Measurements from ENCODE around the gene NRXN3.

NRXN3 gene

DNA sequence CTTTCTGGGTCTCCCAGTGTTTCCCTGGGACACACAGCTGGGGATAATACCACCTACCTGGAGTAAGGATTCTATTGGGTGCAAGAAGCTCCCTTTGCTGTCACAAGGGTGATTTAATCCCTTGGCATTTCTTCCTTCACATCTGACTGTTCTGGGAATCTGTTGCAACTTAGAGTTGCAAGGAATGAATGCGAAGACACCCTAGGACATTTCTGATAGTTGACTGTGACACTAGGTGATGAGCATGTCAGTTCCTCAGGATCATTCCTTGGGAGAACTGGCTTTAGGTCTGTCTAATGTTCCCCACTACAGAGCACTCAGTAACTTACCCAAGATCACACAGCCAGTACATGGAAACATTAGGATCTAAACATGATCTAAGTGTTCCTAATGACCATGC, 593.6 kb downstream of the NRXN3 start:
- H3K4me1 ChIP-seq (ENCODE audit: control insufficient read depth in 5 of 5, insufficient read depth in 5 of 5, low read length in 5 of 5): no peaks in the 10 kb centered on the region
- H3K9ac ChIP-seq (ENCODE audit: low read length in 5 of 5): no peak overlapping the region
- no peak overlapping the region for H3K4me3 ChIP-seq (ENCODE audit: low read depth in 1 of 5, low read length in 5 of 5)
- no peaks in the 10 kb centered on the region for H3K9me3 ChIP-seq (ENCODE audit: control insufficient read depth in 5 of 5, low read length in 5 of 5)
- peaks cover 0 to 5% (median 2%) of the 10 kb centered on the region in 5 donors for H3K27me3 ChIP-seq (ENCODE audit: control insufficient read depth in 5 of 5, insufficient read depth in 4 of 5, low read length in 5 of 5)
- no peaks in the 10 kb centered on the region for H3K36me3 ChIP-seq (ENCODE audit: control insufficient read depth in 5 of 5, insufficient read depth in 5 of 5, low read length in 5 of 5)
- no peak overlapping the region for H3K27ac ChIP-seq (ENCODE audit: low read depth, low read length)

GRCh38 chr14:78764240-78764639, 594.1 kb downstream of the NRXN3 start:
- H3K4me1 ChIP-seq (ENCODE audit: control insufficient read depth in 5 of 5, insufficient read depth in 5 of 5, low read length in 5 of 5): no peaks in the 10 kb centered on the region
- no peaks in the 10 kb centered on the region for H3K9me3 ChIP-seq (ENCODE audit: control insufficient read depth in 5 of 5, low read length in 5 of 5)
- no peak overlapping the region for H3K4me3 ChIP-seq (ENCODE audit: low read depth in 1 of 5, low read length in 5 of 5)
- H3K36me3 ChIP-seq (ENCODE audit: control insufficient read depth in 5 of 5, insufficient read depth in 5 of 5, low read length in 5 of 5): no peaks in the 10 kb centered on the region
- H3K27me3 ChIP-seq (ENCODE audit: control insufficient read depth in 5 of 5, insufficient read depth in 4 of 5, low read length in 5 of 5): peaks cover 0 to 7% (median 2%) of the 10 kb centered on the region in 5 donors
- no peak overlapping the region for H3K9ac ChIP-seq (ENCODE audit: low read length in 5 of 5)
- H3K27ac ChIP-seq (ENCODE audit: low read depth, low read length): no peak overlapping the region

GRCh38 chr14:78764645-78765044, 594.5 kb downstream of the NRXN3 start:
- Histone ChIP-seq H3K9me3 (ENCODE audit: control insufficient read depth in 5 of 5, low read length in 5 of 5) (no peaks in the 10 kb centered on the region), H3K36me3 (ENCODE audit: control insufficient read depth in 5 of 5, insufficient read depth in 5 of 5, low read length in 5 of 5) (no peaks in the 10 kb centered on the region), H3K9ac (ENCODE audit: low read length in 5 of 5) (no peak overlapping the region), H3K27ac (ENCODE audit: low read depth, low read length) (no peak overlapping the region), H3K4me3 (ENCODE audit: low read depth in 1 of 5, low read length in 5 of 5) (no peak overlapping the region), H3K27me3 (ENCODE audit: control insufficient read depth in 5 of 5, insufficient read depth in 4 of 5, low read length in 5 of 5) (peaks cover 0 to 11% (median 2%) of the 10 kb centered on the region in 5 donors), H3K4me1 (ENCODE audit: control insufficient read depth in 5 of 5, insufficient read depth in 5 of 5, low read length in 5 of 5) (no peaks in the 10 kb centered on the region)

DNA sequence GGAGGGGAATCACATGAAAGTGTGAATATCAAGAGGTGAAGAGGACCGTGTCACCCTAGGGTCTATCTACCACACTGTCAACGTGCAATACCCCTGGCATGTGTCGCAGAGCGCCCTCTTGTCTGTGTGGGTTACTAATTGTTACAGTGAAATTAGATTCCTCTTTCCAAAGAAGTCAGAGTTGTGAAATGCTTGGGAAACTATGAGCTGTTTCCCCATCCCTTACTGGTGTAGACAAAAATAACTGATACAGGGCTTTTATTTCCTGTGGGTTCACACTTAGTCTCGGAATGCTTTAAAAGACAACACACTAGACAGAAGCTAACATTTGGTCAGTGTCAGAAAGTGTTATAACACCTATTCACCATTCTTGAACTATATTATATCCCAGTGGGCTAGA, 597.3 kb downstream of the NRXN3 start:
- Histone ChIP-seq H3K4me1 (ENCODE audit: control insufficient read depth in 5 of 5, insufficient read depth in 5 of 5, low read length in 5 of 5) (no peaks in the 10 kb centered on the region), H3K36me3 (ENCODE audit: control insufficient read depth in 5 of 5, insufficient read depth in 5 of 5, low read length in 5 of 5) (no peaks in the 10 kb centered on the region), H3K27me3 (ENCODE audit: control insufficient read depth in 5 of 5, insufficient read depth in 4 of 5, low read length in 5 of 5) (peaks cover 0 to 15% (median 2%) of the 10 kb centered on the region in 5 donors), H3K4me3 (ENCODE audit: low read depth in 1 of 5, low read length in 5 of 5) (no peak overlapping the region), H3K9ac (ENCODE audit: low read length in 5 of 5) (no peak overlapping the region), H3K27ac (ENCODE audit: low read depth, low read length) (no peak overlapping the region), H3K9me3 (ENCODE audit: control insufficient read depth in 5 of 5, low read length in 5 of 5) (no peaks in the 10 kb centered on the region)

- no peak overlapping the region for H3K9ac ChIP-seq (ENCODE audit: low read length in 5 of 5)
- H3K4me3 ChIP-seq (ENCODE audit: low read depth in 1 of 5, low read length in 5 of 5): no peak overlapping the region
- H3K36me3 ChIP-seq (ENCODE audit: control insufficient read depth in 5 of 5, insufficient read depth in 5 of 5, low read length in 5 of 5): no peaks in the 10 kb centered on the region
- H3K9me3 ChIP-seq (ENCODE audit: control insufficient read depth in 5 of 5, low read length in 5 of 5): peaks cover 0 to 7% (median 4%) of the 10 kb centered on the region in 5 donors
- H3K27ac ChIP-seq (ENCODE audit: low read depth, low read length): no peak overlapping the region
- H3K27me3 ChIP-seq (ENCODE audit: control insufficient read depth in 5 of 5, insufficient read depth in 4 of 5, low read length in 5 of 5): peaks cover 0 to 16% (median 0%) of the 10 kb centered on the region in 5 donors
- H3K4me1 ChIP-seq (ENCODE audit: control insufficient read depth in 5 of 5, insufficient read depth in 5 of 5, low read length in 5 of 5): peaks cover 0 to 6% (median 0%) of the 10 kb centered on the region in 5 donors
Observed at GRCh38 chr14:78782551-78782950, 612.4 kb downstream of the NRXN3 start.

DNA sequence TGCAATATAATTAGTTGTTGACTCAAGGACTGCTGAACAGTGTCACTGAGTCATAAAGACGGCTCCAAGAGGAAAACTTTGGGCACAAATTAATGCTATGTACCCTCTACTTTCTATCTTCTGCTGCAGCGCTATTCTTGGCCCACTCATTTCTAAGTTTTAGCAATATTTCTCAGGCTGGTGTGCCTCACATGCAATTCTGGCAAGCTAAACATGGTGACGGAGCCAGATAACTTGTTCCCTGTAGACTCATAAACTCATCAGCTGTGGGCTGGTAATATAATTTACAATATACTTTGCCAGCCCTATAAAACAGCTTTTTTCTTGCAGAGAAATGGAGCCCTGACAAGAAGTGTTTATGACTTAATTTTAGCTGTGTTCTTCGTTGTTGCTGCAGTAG, 615.1 kb downstream of the NRXN3 start:
- Histone ChIP-seq H3K27ac (ENCODE audit: low read depth, low read length) (no peak overlapping the region), H3K36me3 (ENCODE audit: control insufficient read depth in 5 of 5, insufficient read depth in 5 of 5, low read length in 5 of 5) (no peaks in the 10 kb centered on the region), H3K9ac (ENCODE audit: low read length in 5 of 5) (no peak overlapping the region), H3K9me3 (ENCODE audit: control insufficient read depth in 5 of 5, low read length in 5 of 5) (peaks cover 0 to 7% (median 4%) of the 10 kb centered on the region in 5 donors), H3K27me3 (ENCODE audit: control insufficient read depth in 5 of 5, insufficient read depth in 4 of 5, low read length in 5 of 5) (peaks cover 0 to 17% (median 8%) of the 10 kb centered on the region in 5 donors), H3K4me3 (ENCODE audit: low read depth in 1 of 5, low read length in 5 of 5) (no peak overlapping the region), H3K4me1 (ENCODE audit: control insufficient read depth in 5 of 5, insufficient read depth in 5 of 5, low read length in 5 of 5) (peaks cover 0 to 10% (median 0%) of the 10 kb centered on the region in 5 donors)

DNA sequence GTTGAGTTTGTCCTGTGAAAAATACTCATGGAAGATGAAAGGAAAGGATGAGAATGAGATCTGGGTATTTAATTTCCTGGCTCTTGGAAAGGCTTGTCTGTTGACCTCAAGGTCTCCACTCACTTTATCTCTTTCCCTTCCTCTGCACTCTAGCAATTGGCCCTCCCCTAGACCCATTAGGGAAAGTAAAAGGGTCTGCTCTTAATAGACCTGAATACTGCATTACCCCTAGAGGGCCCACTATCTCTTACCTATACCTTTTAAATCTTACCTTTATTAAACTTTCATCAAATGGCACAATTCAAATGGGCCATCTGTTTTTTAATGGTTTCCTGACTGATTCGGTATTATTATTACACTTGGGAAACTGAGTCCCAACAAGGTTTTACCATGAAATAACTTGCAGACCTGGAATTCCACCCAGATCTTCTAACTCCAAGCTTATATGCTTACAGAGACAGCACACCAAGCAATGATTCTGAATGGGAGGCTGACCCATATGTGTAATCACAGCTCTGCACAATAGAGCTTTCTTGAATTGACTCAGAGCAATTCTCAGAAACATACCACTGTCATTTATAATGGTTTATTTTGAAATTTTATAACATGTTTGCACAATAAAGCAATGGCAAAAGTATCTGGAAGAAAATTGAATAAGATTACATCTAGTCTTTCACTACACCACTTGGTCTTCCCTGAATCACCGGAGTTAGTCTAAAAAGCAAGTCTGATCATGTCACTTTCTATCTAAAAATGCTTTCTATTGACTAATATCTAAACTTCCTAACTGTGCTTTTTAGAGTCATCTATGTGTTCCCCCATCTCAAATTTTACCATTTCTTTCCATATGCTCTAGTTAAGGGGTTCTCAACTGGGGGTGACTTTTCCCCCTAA, 618.5 kb downstream of the NRXN3 start:
- Histone ChIP-seq H3K27ac (ENCODE audit: low read depth, low read length) (no peak overlapping the region), H3K9me3 (ENCODE audit: control insufficient read depth in 5 of 5, low read length in 5 of 5) (no peaks in the 10 kb centered on the region), H3K27me3 (ENCODE audit: control insufficient read depth in 5 of 5, insufficient read depth in 4 of 5, low read length in 5 of 5) (peaks cover 0 to 13% (median 8%) of the 10 kb centered on the region in 5 donors)

DNA sequence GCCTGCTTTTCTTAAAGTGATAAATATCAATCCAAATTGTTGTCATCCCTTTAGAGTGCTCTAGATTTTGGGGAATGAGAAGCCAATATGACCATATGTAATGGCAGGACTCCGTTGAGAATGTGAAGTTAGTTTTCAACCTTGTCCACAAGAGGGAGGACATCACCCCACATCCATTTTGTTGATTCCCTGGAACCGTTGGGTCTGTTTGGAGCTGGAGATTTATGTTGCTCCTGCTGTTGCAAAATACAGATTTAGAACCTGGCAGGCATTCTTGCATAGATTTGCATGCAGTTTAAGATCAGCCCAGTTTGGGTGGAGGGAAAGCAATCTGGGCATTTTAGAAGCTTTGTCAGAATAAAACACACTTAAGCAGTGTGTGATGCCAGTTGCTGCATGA, 620.1 kb downstream of the NRXN3 start:
- no peak overlapping the region for H3K4me3 ChIP-seq (ENCODE audit: low read depth in 1 of 5, low read length in 5 of 5)
- no peaks in the 10 kb centered on the region for H3K9me3 ChIP-seq (ENCODE audit: control insufficient read depth in 5 of 5, low read length in 5 of 5)
- H3K9ac ChIP-seq (ENCODE audit: low read length in 5 of 5): no peak overlapping the region
- H3K27me3 ChIP-seq (ENCODE audit: control insufficient read depth in 5 of 5, insufficient read depth in 4 of 5, low read length in 5 of 5): peaks cover 0 to 13% (median 8%) of the 10 kb centered on the region in 5 donors
- H3K4me1 ChIP-seq (ENCODE audit: control insufficient read depth in 5 of 5, insufficient read depth in 5 of 5, low read length in 5 of 5): peaks cover 0 to 7% (median 0%) of the 10 kb centered on the region in 5 donors
- no peak overlapping the region for H3K27ac ChIP-seq (ENCODE audit: low read depth, low read length)
- no peaks in the 10 kb centered on the region for H3K36me3 ChIP-seq (ENCODE audit: control insufficient read depth in 5 of 5, insufficient read depth in 5 of 5, low read length in 5 of 5)

More for the DNA sequence above, 618.5 kb downstream of the NRXN3 start:
- H3K9ac ChIP-seq (ENCODE audit: low read length in 5 of 5): no peak overlapping the region
- no peaks in the 10 kb centered on the region for H3K36me3 ChIP-seq (ENCODE audit: control insufficient read depth in 5 of 5, insufficient read depth in 5 of 5, low read length in 5 of 5)
- no peak overlapping the region for H3K4me3 ChIP-seq (ENCODE audit: low read depth in 1 of 5, low read length in 5 of 5)
- peaks cover 0 to 10% (median 0%) of the 10 kb centered on the region in 5 donors for H3K4me1 ChIP-seq (ENCODE audit: control insufficient read depth in 5 of 5, insufficient read depth in 5 of 5, low read length in 5 of 5)

- Histone ChIP-seq H3K27me3 (ENCODE audit: control insufficient read depth in 5 of 5, insufficient read depth in 4 of 5, low read length in 5 of 5) (peaks cover 0 to 9% (median 7%) of the 10 kb centered on the region in 5 donors), H3K9ac (ENCODE audit: low read length in 5 of 5) (no peak overlapping the region), H3K27ac (ENCODE audit: low read depth, low read length) (no peak overlapping the region), H3K36me3 (ENCODE audit: control insufficient read depth in 5 of 5, insufficient read depth in 5 of 5, low read length in 5 of 5) (no peaks in the 10 kb centered on the region), H3K9me3 (ENCODE audit: control insufficient read depth in 5 of 5, low read length in 5 of 5) (no peaks in the 10 kb centered on the region), H3K4me3 (ENCODE audit: low read depth in 1 of 5, low read length in 5 of 5) (no peak overlapping the region), H3K4me1 (ENCODE audit: control insufficient read depth in 5 of 5, insufficient read depth in 5 of 5, low read length in 5 of 5) (no peaks in the 10 kb centered on the region)
Observed at GRCh38 chr14:78798757-78799156, 628.6 kb downstream of the NRXN3 start.

DNA sequence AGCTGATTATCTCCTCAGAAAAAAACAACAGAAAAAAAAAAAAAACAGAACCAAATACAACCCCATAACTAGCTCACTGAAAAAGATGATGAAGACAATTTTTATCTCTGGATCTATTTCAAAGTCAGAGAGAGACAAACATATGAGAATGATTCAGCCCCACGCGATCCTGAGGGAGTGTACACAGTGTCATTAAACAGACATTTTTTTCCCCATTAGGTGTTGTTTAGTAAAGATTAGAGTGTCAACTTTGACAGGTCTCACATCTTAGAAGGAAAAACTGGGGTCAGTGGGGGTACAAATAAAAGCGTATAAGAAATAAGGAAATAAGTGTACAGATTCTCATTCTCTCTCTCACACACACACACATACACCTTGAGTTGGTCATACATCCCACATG, 635.4 kb downstream of the NRXN3 start:
- no peak overlapping the region for H3K4me3 ChIP-seq (ENCODE audit: low read depth in 1 of 5, low read length in 5 of 5)
- H3K27ac ChIP-seq (ENCODE audit: low read depth, low read length): no peak overlapping the region
- H3K27me3 ChIP-seq (ENCODE audit: control insufficient read depth in 5 of 5, insufficient read depth in 4 of 5, low read length in 5 of 5): peaks cover 0 to 2% (median 0%) of the 10 kb centered on the region in 5 donors
- H3K36me3 ChIP-seq (ENCODE audit: control insufficient read depth in 5 of 5, insufficient read depth in 5 of 5, low read length in 5 of 5): no peaks in the 10 kb centered on the region
- no peaks in the 10 kb centered on the region for H3K4me1 ChIP-seq (ENCODE audit: control insufficient read depth in 5 of 5, insufficient read depth in 5 of 5, low read length in 5 of 5)
- H3K9me3 ChIP-seq (ENCODE audit: control insufficient read depth in 5 of 5, low read length in 5 of 5): no peaks in the 10 kb centered on the region
- no peak overlapping the region for H3K9ac ChIP-seq (ENCODE audit: low read length in 5 of 5)
